ENCODE measurements around the gene SMIM26.

- TF ChIP-seq CEBPB (IDR thresholded peaks at IDR 0.05; ENCODE audit: low read depth, low read length) (no peak), POLR2AphosphoS5 (IDR thresholded peaks at IDR 0.05; ENCODE audit: low read depth, low read length) (no peak), YY1 (IDR thresholded peaks at IDR 0.05; ENCODE audit: low read depth, low read length) (no peak)
These were observed 21.7 kb upstream of the SMIM26 start for GRCh38 chr20:18545566-18545965.

All from H1 (cell line).